Naive B cell (primary cell): ENCODE data around the gene THEM4. TPM values are rescaled to one million over a fixed set of nuclear protein-coding genes. Genes with fewer than 3 reads are reported as not detected.
"Not testable (repeated sequence)": the region's sequence is repeated elsewhere in the genome, so short reads cannot be mapped to it uniquely, and the experiment has no call there.

ENCODE experiments used
- ATAC-seq, 2 donors: fragments of 150-1000 bp; cut with Tn5 transposase; 2 replicates each; pipeline ENCODE4 v1.10.0; 2021; ENCODE audit warnings: low read depth in 2 of 2, mild to moderate bottlenecking in 2 of 2, moderate library complexity in 2 of 2
- DNase-seq: peaks from one replicate; pipeline ENCODE4 v3.0.0; 2022
- H3K27ac Mint-ChIP-seq, 6 donors: one replicate each; pipeline ENCODE4 v1.8.0; 2020 to 2022; ENCODE audit warnings: mild to moderate bottlenecking in 6 of 6, mixed read lengths in 6 of 6, moderate library complexity in 5 of 6, inconsistent platforms in 2 of 6
- H3K27me3 Mint-ChIP-seq, 3 donors: one replicate each; pipeline ENCODE4 v1.8.0; 2021 to 2022; ENCODE audit warnings: mixed read lengths in 3 of 3, mild to moderate bottlenecking in 1 of 3
- H3K36me3 Mint-ChIP-seq, 2 donors: one replicate each; pipeline ENCODE4 v1.8.0; 2020 to 2022; ENCODE audit warnings: mixed read lengths in 2 of 2, inconsistent platforms in 1 of 2, mild to moderate bottlenecking in 1 of 2
- H3K4me1 Mint-ChIP-seq, 3 donors: one replicate each; pipeline ENCODE4 v1.8.0; 2020 to 2022; ENCODE audit warnings: mixed read lengths in 3 of 3, inconsistent platforms in 1 of 3, mild to moderate bottlenecking in 1 of 3, moderate library complexity in 1 of 3
- H3K4me3 Mint-ChIP-seq, 8 donors: one replicate each; pipeline ENCODE4 v1.8.0; 2020 to 2022; ENCODE audit warnings: mild to moderate bottlenecking in 8 of 8, mixed read lengths in 8 of 8, moderate library complexity in 8 of 8, inconsistent platforms in 2 of 8
- H3K9me3 Mint-ChIP-seq, 7 donors: one replicate each; pipeline ENCODE4 v1.8.0; 2020 to 2022; ENCODE audit warnings: mixed read lengths in 7 of 7, mild to moderate bottlenecking in 5 of 7, inconsistent platforms in 2 of 7, moderate library complexity in 1 of 7
- polyA plus RNA-seq, 6 donors: library from polyadenylated mRNA; unstranded; fragments of 300-500 nt; fragmentation: Illumina TruSeq; gene quantifications; one replicate each; pipeline ENCODE4 v1.2.3, GENCODE V29; 2021; ENCODE audit warnings: low read depth in 6 of 6

Gene THEM4
- polyA plus RNA-seq, 6 donors from 2014 or later, result 6.6 to 11.9 (median 8.1) TPM

DNA sequence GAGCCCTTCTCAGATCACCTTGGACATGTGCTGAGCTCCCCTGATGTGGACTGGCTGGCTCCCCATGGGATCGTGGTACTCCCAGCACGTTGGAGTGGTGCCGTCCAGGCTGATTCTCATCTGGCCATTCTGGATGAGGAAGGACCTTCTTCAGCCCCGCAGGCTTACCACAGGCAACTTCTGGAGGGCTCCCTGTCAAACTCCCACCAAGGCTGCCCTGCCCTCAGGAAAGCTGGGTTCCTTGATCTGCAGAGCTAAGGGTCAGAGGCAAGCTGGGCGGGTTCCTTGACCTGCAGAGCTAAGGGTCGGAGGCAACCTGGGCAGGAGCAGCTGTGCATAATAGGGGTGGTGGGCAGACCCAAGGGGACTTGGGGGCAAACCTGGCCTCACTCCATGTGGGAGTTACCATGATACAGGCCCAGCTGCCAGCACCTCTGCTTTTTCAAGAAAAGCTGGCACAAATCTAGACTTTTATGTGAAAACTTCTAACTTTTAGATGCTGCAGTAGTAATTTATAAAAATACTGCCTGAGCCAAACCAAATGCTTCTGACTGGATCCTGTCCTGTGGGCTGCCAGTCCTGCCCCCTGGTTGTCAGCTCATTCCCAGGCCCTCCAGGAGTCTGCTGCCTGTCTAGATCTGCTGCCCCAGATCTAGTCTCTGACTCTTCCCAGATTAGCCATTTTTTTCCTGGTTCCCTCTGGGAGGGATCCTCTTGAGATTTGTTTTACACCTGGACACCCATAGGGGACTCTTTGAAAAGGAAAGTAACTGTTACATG lies 50.2 kb downstream of the THEM4 start:
- peak overlapping the region in 2 of 6 donors; percentile 54 to 83 for H3K27ac Mint-ChIP-seq
- no peak for ATAC-seq
- H3K36me3 Mint-ChIP-seq, result no peaks in the 10 kb centered on the region
- H3K4me1 Mint-ChIP-seq, result peaks cover 6 to 18% (median 12%) of the 10 kb centered on the region in 3 donors
- no peak for DNase-seq
- H3K27me3 Mint-ChIP-seq, result peaks cover 0 to 14% (median 8%) of the 10 kb centered on the region in 3 donors
- peak overlapping the region in 1 of 8 donors; percentile 20 for H3K4me3 Mint-ChIP-seq
- no peaks in the 10 kb centered on the region for H3K9me3 Mint-ChIP-seq

DNA sequence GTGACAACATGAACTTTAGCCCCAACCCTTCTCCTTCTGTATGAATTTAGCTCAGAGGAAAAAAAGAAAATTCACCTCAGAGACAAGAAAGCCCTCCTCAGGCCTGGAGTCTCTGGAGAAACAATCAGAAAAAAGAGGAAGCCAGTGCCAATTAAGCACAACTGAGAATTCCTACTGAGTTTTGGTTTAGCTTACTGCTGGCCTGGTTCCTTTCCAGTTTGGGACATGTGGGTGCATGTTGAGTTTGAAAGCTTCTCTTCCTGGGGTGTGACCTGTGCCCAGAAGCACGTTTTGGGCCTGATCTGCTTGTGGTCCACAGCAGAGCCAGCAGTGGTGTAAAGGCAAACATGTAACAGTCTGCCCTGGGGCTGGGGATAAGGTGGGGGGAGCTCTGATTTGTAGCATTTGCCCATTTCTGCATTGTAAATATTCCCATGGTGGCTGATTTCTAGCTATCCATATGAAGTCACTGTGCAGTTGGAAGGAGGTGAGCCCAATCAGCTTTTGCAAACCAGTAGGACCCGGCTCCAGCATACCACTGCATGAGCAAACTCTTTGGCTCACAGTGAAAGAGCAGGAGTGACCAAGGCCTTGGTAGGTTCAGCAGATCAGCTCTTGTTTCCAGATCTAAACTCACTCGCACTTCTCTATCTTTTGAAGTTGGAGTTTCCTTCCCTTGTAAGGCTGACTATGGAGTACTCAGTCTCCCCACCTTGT lies 51.1 kb downstream of the THEM4 start:
- Mint-ChIP-seq H3K36me3 (no peaks in the 10 kb centered on the region), H3K9me3 (no peaks in the 10 kb centered on the region), H3K4me1 (peaks cover 6 to 18% (median 12%) of the 10 kb centered on the region in 3 donors), H3K4me3 (no peak overlapping the region), H3K27ac (peak overlapping the region in 1 of 6 donors; percentile 88), H3K27me3 (peaks cover 0 to 18% (median 8%) of the 10 kb centered on the region in 3 donors)
- no peak for ATAC-seq
- DNase-seq, result no peak

DNA sequence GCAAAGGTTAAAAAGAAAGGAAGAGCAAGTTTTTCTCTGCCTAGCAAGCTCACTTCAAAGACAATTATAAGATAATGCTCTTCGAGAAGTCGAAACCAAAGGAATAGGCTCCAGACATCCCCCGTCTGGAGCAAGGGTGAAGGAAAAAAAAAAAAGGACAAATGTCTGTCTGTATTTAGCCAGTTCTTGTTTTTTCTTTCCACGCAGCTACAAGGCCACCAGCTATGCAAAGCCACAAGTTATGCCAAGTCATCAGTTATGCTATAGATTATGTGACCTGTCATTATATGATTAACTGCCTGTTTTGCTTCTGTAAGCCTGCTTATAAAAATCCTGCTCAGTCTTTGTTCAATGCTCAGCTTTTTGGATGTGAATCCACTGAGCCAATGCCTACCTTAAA lies 53.4 kb downstream of the THEM4 start:
- H3K27ac Mint-ChIP-seq, result no peak overlapping the region
- no peak for ATAC-seq
- peaks cover 6 to 16% (median 12%) of the 10 kb centered on the region in 3 donors for H3K4me1 Mint-ChIP-seq

DNA sequence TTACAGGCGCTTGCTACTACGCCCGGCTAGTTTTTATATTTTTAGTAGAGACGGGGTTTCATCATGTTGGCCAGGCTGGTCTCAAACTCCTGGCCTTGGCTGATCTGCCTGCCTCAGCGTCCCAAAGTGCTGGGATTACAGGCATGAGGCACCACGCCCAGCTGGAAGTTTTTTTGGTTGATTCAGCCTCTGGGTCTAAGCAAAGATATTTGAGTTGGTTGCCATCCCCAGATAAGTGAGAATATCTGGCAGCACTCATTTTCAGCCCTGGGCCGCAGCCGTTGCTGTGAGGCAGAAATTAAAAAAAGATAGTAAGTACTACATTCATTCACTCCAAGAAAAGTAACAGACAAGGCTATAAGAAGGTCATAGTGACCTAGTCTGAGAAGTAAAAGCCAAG lies 53.8 kb downstream of the THEM4 start:
- H3K27ac Mint-ChIP-seq, H3K36me3 Mint-ChIP-seq, H3K9me3 Mint-ChIP-seq, ATAC-seq, H3K4me3 Mint-ChIP-seq, DNase-seq: not testable (repeated sequence)
- Mint-ChIP-seq H3K4me1 (peaks cover 6 to 12% (median 12%) of the 10 kb centered on the region in 3 donors), H3K27me3 (peaks cover 4 to 27% (median 17%) of the 10 kb centered on the region in 3 donors)

More for the DNA sequence above, 53.4 kb downstream of the THEM4 start:
- H3K4me3 Mint-ChIP-seq, result no peak overlapping the region
- peaks cover 0 to 1% of the 10 kb centered on the region in 2 donors for H3K36me3 Mint-ChIP-seq
- DNase-seq, result no peak
- no peaks in the 10 kb centered on the region for H3K9me3 Mint-ChIP-seq
- peaks cover 2 to 24% (median 13%) of the 10 kb centered on the region in 3 donors for H3K27me3 Mint-ChIP-seq

DNA sequence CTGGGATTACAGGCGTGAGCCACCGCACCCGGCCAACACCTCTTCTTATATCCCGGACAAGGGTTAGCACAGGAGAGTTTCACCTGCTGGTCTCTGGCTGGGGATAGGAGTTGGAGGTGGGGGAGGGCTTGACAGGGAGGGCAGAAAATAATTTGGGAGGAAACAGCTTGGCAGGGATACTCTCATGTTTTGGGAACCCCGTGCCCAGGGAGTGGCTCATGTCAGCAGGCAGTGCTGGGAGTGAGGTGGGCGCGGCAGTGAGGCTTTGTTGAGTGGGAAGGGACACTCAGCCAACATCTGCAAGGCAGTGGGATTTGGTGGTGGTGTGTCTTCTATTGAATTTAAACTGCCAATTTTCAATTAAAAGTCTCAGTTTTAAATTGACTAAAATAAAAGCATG lies 54.7 kb downstream of the THEM4 start:
- ATAC-seq (no peak), DNase-seq (no peak)
- Mint-ChIP-seq H3K27me3 (peaks cover 6 to 35% (median 25%) of the 10 kb centered on the region in 3 donors), H3K4me1 (peaks cover 0 to 6% (median 3%) of the 10 kb centered on the region in 3 donors), H3K9me3 (no peaks in the 10 kb centered on the region), H3K4me3 (no peak overlapping the region), H3K36me3 (peaks cover 0 to 3% of the 10 kb centered on the region in 2 donors), H3K27ac (peak overlapping the region in 1 of 6 donors; percentile 67)

DNA sequence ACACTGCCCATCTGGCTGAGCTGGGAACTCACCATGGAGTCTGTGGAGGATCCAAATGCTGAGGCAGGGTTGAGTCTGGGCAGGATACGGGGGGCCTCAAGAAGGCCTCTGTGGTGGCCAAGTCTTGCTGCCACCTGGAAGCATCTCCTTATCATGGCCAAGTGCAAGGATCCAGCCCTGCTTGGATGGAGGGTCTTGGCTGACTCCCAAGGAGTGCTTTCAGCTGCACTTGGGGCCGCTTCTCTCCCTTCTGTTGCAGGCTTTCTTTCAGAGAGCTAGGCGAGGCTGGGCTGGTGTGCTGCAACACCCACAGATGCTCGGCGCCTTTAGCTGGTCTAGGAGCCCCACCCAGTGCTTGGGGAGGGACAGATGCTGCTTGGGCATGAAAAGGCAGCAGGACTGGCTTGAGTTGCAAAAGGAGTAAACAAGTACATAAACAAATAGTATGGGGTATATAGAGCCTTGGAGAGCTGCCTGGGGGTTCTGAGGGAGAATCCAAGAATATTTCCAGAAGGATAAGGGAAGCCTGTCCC lies 55.8 kb downstream of the THEM4 start, which contains the start of gene THEM5:
Gene THEM5 (minus strand): TSS at position 302 of the 533 bp plus-strand sequence. CDS start 147 bp downstream, at position 155.
- peak within 1 kb of the TSS in 1 of 6 donors; percentile 67 for H3K27ac Mint-ChIP-seq
- ATAC-seq (no peak), DNase-seq (no peak)
- H3K9me3 Mint-ChIP-seq, result no peaks in the 10 kb centered on the region
- peaks cover 11 to 40% (median 32%) of the 10 kb centered on the region in 3 donors for H3K27me3 Mint-ChIP-seq
- H3K4me1 Mint-ChIP-seq, result peaks cover 0 to 2% (median 0%) of the 10 kb centered on the region in 3 donors
- H3K36me3 Mint-ChIP-seq, result peaks cover 0 to 3% of the 10 kb centered on the region in 2 donors
- H3K4me3 Mint-ChIP-seq, result no peak within 1 kb of the TSS

DNA sequence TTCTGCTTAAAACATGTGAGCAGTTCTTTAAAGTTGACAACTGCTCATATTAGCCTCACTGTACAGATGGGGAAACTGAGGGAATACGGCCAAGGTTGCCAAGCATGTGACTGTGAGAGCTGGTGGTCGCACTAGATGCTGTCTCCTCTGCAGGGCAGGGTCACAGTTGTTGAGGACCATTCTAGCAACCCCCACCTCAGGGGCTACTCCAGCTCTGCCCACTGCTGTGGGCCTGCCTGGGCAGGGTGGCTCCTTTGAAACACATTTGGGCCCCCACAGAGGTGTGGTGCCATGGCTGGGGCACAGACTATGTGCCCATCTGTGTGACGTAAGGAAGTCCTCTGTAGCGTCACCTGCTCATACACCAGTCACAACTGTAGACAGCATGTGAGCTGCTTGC lies 56.6 kb downstream of the THEM4 start:
- ATAC-seq, result no peak
- no peak for DNase-seq
- Mint-ChIP-seq H3K9me3 (no peaks in the 10 kb centered on the region), H3K4me3 (no peak overlapping the region), H3K27me3 (peaks cover 11 to 44% (median 32%) of the 10 kb centered on the region in 3 donors), H3K27ac (no peak overlapping the region), H3K4me1 (peaks cover 0 to 2% (median 0%) of the 10 kb centered on the region in 3 donors), H3K36me3 (peaks cover 0 to 3% of the 10 kb centered on the region in 2 donors)

DNA sequence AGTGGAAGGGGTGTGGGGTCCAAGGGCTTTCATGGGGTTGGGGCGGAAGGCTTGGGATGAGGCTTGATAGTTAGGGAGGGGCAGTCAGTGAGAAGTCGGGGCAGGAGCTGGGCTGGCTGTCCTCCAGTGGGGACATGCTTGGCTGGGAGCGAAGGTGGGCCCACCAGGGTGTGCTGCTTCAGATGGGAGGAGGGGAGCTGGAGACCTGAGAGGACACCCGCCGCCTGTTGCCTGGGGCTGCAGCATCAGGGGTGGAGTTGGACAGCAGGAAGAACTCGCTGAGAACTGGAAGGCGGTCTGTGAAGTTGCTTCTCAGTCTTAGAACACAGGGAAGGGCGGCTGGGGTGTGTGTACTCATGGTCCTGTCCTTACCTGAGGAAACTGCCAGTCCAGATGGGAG lies 57.4 kb downstream of the THEM4 start:
- ATAC-seq (no peak), DNase-seq (no peak)
- H3K36me3 Mint-ChIP-seq, result peaks cover 0 to 3% of the 10 kb centered on the region in 2 donors
- peak overlapping the region in 2 of 6 donors; percentile 19 to 86 for H3K27ac Mint-ChIP-seq
- H3K4me1 Mint-ChIP-seq, result peaks cover 0 to 2% (median 0%) of the 10 kb centered on the region in 3 donors
- H3K27me3 Mint-ChIP-seq, result peaks cover 11 to 42% (median 32%) of the 10 kb centered on the region in 3 donors
- H3K9me3 Mint-ChIP-seq, result no peaks in the 10 kb centered on the region
- H3K4me3 Mint-ChIP-seq, result no peak overlapping the region

DNA sequence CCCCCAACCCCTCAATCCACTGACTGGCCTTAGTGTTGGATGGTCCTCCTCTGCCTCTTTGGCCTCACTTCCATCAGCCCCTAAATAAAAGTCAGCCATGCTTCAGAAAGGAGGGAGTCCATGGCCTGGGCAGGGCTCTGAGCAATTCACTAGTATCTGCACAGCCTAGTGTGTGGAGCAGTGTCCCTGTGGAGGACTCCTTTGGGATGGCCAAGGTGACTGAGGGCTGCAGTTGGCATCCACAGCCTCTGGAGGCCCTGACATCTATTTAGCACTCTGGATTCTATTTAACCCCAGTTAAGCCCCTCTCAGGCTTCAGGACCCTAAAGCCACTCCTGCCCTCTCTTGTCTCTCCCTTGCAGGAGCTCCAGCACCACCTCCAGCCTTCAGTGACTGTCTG lies 59.4 kb downstream of the THEM4 start:
- H3K4me3 Mint-ChIP-seq, result no peak overlapping the region
- peaks cover 15 to 53% (median 37%) of the 10 kb centered on the region in 3 donors for H3K27me3 Mint-ChIP-seq
- no peak for DNase-seq
- no peaks in the 10 kb centered on the region for H3K9me3 Mint-ChIP-seq
- no peak for ATAC-seq
- peaks cover 2 to 10% (median 3%) of the 10 kb centered on the region in 3 donors for H3K4me1 Mint-ChIP-seq
- peak overlapping the region in 1 of 6 donors; percentile 26 for H3K27ac Mint-ChIP-seq
- H3K36me3 Mint-ChIP-seq, result peaks cover 0 to 3% of the 10 kb centered on the region in 2 donors

DNA sequence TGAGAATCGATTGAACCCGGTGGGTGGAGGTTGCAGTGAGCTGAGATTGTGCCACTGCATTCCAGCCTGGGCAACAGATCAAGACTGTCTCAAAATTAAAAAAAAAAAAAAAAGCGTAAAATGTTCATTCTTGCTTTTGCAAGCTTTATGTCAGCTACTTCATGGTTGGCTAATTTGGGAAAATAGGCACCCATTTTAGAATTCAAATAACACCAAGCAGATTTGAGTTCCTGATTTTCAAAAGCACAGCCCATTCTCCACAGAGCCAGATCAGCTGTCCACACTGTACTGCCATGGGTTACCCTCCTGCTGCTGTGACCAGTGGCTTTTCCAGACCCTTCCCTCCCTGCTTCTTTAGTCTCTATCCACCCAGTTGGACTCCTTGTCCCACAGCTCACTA lies 60.2 kb downstream of the THEM4 start:
- no peaks in the 10 kb centered on the region for H3K9me3 Mint-ChIP-seq
- peaks cover 9 to 18% (median 11%) of the 10 kb centered on the region in 3 donors for H3K4me1 Mint-ChIP-seq
- DNase-seq (no peak), ATAC-seq (no peak)
- peaks cover 15 to 53% (median 37%) of the 10 kb centered on the region in 3 donors for H3K27me3 Mint-ChIP-seq
- no peak overlapping the region for H3K4me3 Mint-ChIP-seq
- peaks cover 0 to 3% of the 10 kb centered on the region in 2 donors for H3K36me3 Mint-ChIP-seq
- H3K27ac Mint-ChIP-seq, result peak overlapping the region in 1 of 6 donors; percentile 75

DNA sequence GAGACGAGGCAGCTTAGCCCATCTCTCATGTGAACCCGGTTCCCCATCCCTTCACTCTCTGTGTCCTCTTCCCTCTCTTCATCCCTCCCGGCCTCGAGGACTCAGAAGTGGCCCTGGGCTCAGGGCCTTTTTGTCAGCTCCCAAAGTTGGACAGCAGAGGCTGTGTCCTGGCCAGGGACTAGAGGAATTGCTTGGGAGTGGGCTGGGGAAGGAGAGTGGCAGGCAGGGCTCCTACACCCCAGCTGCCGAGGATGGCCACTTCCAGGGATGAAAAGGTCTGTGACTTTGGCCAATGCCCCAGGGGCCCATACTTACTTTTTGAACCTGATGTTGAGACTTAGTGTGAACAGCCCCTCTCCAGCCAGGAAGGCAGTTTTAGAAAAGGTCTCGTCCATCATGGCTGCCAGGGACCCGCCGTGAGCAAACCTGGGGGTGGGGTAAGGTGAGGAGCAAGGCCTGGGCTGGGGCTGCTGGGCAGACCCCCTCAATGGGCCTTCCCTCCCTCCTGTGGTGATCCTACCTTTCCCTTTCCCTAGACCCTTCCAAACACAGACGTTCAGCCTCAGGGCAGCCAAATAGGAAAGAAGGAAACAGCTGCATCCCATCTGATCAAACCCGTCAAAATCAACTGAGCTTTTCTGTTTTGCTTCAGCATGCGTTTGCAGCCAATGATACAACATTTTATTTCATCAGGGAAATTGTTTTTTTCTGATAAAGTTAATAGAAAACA lies 61.3 kb downstream of the THEM4 start:
- Mint-ChIP-seq H3K27ac (no peak overlapping the region), H3K4me3 (no peak overlapping the region), H3K9me3 (peaks cover 0 to 4% (median 0%) of the 10 kb centered on the region in 7 donors), H3K36me3 (peaks cover 0 to 3% of the 10 kb centered on the region in 2 donors), H3K27me3 (peaks cover 15 to 48% (median 37%) of the 10 kb centered on the region in 3 donors), H3K4me1 (peaks cover 9 to 28% (median 18%) of the 10 kb centered on the region in 3 donors)
- ATAC-seq, result no peak
- no peak for DNase-seq

DNA sequence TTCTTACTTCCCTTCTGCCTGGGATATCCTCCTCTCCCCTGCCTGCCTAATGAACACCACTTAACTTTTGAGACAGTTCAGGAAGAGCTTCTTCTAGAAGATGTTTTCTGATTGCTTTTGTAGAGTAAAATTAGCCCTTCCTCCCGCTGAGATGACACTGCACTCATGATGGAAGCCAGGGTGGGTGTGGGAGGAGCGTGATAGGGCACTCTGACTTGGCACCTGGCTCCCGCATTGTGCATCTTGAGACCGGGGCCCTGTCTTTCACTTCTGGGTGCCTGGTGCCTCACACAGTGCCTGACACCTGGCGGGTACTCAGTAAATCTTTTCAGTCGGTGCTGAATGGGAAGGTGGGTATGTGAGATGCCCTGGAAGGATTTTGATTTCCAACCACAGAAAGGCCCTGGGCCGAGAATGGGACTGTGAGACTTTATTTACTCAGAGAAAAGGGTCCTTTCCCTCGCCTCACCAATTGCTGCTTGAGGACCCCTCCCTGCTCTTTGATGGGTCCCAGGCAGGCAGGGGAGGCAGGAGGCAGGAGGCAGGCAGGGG lies 62.5 kb downstream of the THEM4 start:
- Mint-ChIP-seq H3K4me3 (no peak overlapping the region), H3K4me1 (peaks cover 9 to 34% (median 18%) of the 10 kb centered on the region in 3 donors), H3K36me3 (peaks cover 0 to 3% of the 10 kb centered on the region in 2 donors), H3K27ac (peak overlapping the region in 2 of 6 donors; percentile 0 to 37), H3K9me3 (peaks cover 0 to 4% (median 0%) of the 10 kb centered on the region in 7 donors), H3K27me3 (peaks cover 15 to 40% (median 32%) of the 10 kb centered on the region in 3 donors)
- ATAC-seq (no peak), DNase-seq (no peak)
